ENCODE measurements around the gene CNKSR2. TPM values are rescaled to one million over a fixed set of nuclear protein-coding genes. Genes with fewer than 3 reads are reported as not detected.

Gene CNKSR2
- total RNA-seq, 4 donors from 2014 or later = 4.1 to 17.6 (median 8.4) TPM

DNA sequence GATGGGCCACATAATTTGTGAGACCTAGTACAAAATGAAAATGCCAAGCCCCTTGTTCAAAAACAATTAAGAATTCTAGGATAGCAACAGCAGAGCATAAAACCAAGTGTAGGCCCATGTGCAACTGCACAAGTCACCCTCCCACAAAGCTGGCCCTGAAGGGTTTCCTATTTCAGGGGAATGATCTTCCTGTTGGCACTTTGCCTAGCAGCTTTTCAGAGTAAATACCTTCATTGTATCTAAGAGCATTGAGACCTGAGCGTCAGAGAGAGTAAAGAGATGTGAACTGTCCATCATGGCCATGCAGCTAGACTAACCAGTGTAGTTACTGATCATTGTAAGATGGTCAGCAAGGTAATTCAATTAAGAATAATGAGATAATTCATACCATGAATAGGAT, 113.6 kb downstream of the CNKSR2 start:
- TF ChIP-seq, protein P1, sequence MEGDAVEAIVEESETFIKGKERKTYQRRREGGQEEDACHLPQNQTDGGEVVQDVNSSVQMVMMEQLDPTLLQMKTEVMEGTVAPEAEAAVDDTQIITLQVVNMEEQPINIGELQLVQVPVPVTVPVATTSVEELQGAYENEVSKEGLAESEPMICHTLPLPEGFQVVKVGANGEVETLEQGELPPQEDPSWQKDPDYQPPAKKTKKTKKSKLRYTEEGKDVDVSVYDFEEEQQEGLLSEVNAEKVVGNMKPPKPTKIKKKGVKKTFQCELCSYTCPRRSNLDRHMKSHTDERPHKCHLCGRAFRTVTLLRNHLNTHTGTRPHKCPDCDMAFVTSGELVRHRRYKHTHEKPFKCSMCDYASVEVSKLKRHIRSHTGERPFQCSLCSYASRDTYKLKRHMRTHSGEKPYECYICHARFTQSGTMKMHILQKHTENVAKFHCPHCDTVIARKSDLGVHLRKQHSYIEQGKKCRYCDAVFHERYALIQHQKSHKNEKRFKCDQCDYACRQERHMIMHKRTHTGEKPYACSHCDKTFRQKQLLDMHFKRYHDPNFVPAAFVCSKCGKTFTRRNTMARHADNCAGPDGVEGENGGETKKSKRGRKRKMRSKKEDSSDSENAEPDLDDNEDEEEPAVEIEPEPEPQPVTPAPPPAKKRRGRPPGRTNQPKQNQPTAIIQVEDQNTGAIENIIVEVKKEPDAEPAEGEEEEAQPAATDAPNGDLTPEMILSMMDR (IDR thresholded peaks at IDR 0.05; ENCODE audit: low read depth) = no peak

DNA sequence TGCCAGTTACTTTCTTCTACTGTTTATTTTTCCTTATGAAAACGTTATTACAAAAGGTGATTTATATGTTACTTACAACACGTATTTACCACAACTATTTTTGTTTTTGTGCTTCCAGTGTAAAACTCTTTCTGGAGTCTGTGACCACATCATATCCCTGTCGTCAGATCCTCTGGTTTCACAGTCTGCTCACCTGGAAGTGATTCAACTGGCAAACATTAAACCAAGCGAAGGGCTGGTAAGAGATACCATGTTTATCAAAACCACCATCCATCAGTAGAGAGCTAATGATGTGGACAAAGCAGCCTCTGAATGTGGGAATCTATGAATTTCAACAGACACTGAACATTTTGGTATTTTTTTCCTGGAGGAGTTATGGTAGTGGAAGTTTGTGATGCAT, 116.1 kb downstream of the CNKSR2 start:
- TF ChIP-seq, protein P1 (IDR thresholded peaks at IDR 0.05; ENCODE audit: low read depth) = no peak

DNA sequence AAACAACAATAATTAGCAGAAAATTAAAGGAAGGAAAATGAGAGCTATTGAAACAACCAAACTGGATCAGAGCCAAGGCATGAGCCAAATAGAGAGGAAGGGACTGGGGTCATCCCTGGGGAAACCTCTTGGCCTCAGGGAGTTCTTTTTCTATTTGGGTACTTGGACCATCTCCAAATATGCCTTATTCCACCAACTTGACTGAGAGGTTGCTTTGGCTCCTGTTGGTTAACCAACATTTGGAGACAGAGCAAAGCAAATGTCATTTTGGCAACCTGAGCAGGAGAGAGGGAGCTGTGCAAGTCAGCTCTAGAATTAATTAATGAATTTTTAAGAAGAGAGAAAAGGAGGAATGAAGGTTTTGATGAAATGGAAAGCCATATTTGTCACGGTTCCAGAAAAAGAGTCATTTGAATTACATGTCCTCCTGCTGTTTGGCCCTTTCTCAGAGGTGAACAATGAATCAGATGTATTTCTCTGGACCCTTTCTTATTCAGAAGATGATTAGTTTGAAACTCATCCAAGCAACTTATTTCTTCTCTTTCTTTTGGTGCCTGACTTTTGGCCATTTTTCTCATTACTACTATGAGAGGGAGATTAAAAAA, 119.1 kb downstream of the CNKSR2 start:
- TF ChIP-seq, protein P1 (IDR thresholded peaks at IDR 0.05; ENCODE audit: low read depth) = no peak

DNA sequence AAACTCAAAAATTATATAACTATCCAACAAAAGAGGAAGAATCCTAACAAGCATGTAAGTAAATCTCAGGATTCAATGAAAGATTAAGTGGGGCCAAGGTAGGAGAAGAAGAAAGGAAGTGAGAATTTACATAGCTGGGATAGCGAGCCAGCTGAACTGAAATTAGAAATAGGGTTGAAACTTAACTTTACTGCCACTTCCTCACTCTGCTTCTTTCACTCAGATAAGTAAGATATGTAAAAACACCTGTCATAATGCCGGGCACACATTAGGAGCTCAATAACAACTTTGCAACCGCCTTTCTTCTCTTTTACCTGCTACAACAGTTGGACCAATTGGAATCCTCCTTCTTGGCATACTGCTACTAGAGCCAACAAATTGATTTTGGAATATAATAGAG, 129.4 kb downstream of the CNKSR2 start:
- TF ChIP-seq, protein P1 (IDR thresholded peaks at IDR 0.05; ENCODE audit: low read depth) = no peak

DNA sequence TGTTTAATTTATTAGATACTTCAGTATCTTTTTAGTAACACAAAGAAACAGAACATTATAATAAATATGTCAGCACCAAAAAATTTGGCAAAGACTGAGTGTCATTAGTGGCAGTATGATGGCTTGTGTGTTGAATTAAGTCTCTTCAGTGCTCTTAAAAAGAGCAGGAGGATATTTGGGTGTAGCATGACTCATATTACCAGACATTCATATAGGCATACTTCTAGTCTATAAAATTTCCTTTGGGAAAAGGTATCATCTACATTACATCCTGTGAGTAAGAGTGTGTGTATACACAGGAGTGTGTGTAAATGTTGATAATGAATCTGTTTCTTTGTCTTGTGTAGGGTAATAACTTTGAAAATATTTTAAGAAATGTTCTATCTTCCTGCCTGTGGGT, 135.7 kb downstream of the CNKSR2 start:
- TF ChIP-seq, protein P1 (IDR thresholded peaks at IDR 0.05; ENCODE audit: low read depth) = no peak

DNA sequence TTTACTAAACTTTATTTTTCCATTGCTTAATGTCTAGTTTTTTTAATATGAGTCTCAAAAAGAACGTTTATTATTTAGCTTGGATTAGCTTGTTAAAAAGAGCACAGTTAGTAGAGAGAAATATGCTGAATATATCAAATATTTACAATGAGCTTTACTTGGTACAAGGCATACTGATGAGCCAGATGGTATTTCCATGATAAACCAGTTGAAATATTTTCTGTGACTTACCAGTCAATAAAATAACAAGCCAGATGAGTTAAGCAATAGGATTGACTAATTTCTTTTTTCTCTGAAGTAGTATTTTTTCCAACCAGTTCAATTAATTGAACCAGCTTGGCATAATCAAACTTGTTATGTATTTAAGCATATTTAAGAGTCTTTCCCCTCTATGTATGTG, 149.8 kb downstream of the CNKSR2 start:
- TF ChIP-seq, protein P1 (IDR thresholded peaks at IDR 0.05; ENCODE audit: low read depth) = no peak

DNA sequence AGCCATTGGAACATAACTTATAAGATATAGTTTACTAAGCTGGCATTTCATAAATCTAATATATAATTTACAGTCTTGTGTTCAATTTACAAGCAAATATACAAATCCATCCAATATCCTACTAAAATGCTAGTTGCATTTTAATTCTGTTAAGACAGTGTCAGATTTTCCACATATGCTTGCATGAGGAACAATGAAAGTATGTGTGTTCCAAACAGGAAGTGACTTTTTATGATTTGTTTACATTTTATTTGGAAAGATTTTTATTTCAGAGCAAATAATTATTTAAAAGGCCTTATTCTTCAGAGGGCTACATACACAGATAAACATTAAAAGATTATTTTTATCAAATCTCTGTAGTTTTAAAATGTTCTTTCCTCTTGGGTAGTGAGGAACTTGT, 153.9 kb downstream of the CNKSR2 start:
- TF ChIP-seq, protein P1 (IDR thresholded peaks at IDR 0.05; ENCODE audit: low read depth) = no peak
